Mononuclear cell (primary cell): ENCODE measurements around the gene PPHLN1. TPM values are rescaled to one million over a fixed set of nuclear protein-coding genes. Genes with fewer than 3 reads are reported as not detected.
A peak's percentile ranks its signal among the peaks of the same experiment; 100 is the strongest.

Source experiments
- H3K27me3 ChIP-seq: 2 replicates; pipeline ENCODE4 v1.6.0; 2011; ENCODE audit warnings: low read length, control low read depth; ENCODE audit not compliant: insufficient read depth
- H3K4me1 ChIP-seq: 2 replicates; pipeline ENCODE4 v1.5.1; 2011; ENCODE audit warnings: mild to moderate bottlenecking, low read length, control low read depth; ENCODE audit not compliant: insufficient read depth
- H3K4me3 ChIP-seq: 2 replicates; pipeline ENCODE4 v1.5.1; 2011; ENCODE audit warnings: mild to moderate bottlenecking, low read length, moderate library complexity
- H3K9me3 ChIP-seq: 2 replicates; pipeline ENCODE4 v1.5.1; 2011; ENCODE audit warnings: low read depth, mild to moderate bottlenecking, control low read depth, low read length
- total RNA-seq: library from RNA; depleted of rRNA; stranded (reverse); fragments of >200 nt; gene quantifications from one replicate; pipeline ENCODE4 v1.2.3, GENCODE V29; 2012

PPHLN1 gene
- total RNA-seq, 1 donor, result 216 TPM

- H3K9me3 ChIP-seq, result no peaks in the 10 kb centered on the region
- peaks cover 9% of the 10 kb centered on the region for H3K4me1 ChIP-seq
- no peak overlapping the region for H3K4me3 ChIP-seq
- no peaks in the 10 kb centered on the region for H3K27me3 ChIP-seq
These were observed 137.7 kb downstream of the PPHLN1 start for GRCh38 chr12:42463671-42464070.

- Histone ChIP-seq H3K27me3 (no peaks in the 10 kb centered on the region), H3K4me1 (peaks cover 32% of the 10 kb centered on the region), H3K4me3 (no peak overlapping the region), H3K9me3 (no peaks in the 10 kb centered on the region)
These were observed 142.4 kb downstream of the PPHLN1 start for GRCh38 chr12:42468341-42468821.

GRCh38 chr12:42468921-42469320 is 143.0 kb downstream of the PPHLN1 start:
- Histone ChIP-seq H3K9me3 (no peaks in the 10 kb centered on the region), H3K4me1 (peaks cover 32% of the 10 kb centered on the region), H3K4me3 (peak overlapping the region; percentile 44), H3K27me3 (no peaks in the 10 kb centered on the region)

- peaks cover 32% of the 10 kb centered on the region for H3K4me1 ChIP-seq
- peak overlapping the region; percentile 44 for H3K4me3 ChIP-seq
These were observed 143.6 kb downstream of the PPHLN1 start for GRCh38 chr12:42469355-42470175.

GRCh38 chr12:42472376-42472775 is 146.4 kb downstream of the PPHLN1 start:
- Histone ChIP-seq H3K4me3 (no peak overlapping the region), H3K27me3 (no peaks in the 10 kb centered on the region), H3K9me3 (no peaks in the 10 kb centered on the region), H3K4me1 (peaks cover 34% of the 10 kb centered on the region)

More at GRCh38 chr12:42469355-42470175, 143.6 kb downstream of the PPHLN1 start:
- Histone ChIP-seq H3K27me3 (no peaks in the 10 kb centered on the region), H3K9me3 (no peaks in the 10 kb centered on the region)

GRCh38 chr12:42473130-42473529 is 147.2 kb downstream of the PPHLN1 start:
- H3K9me3 ChIP-seq, result no peaks in the 10 kb centered on the region
- no peak overlapping the region for H3K4me3 ChIP-seq
- peaks cover 3% of the 10 kb centered on the region for H3K27me3 ChIP-seq
- H3K4me1 ChIP-seq, result peaks cover 31% of the 10 kb centered on the region

GRCh38 chr12:42473561-42473960 is 147.6 kb downstream of the PPHLN1 start:
- no peaks in the 10 kb centered on the region for H3K9me3 ChIP-seq
- H3K27me3 ChIP-seq, result peaks cover 6% of the 10 kb centered on the region
- no peak overlapping the region for H3K4me3 ChIP-seq
- peaks cover 27% of the 10 kb centered on the region for H3K4me1 ChIP-seq

GRCh38 chr12:42474391-42474790 is 148.4 kb downstream of the PPHLN1 start:
- peaks cover 12% of the 10 kb centered on the region for H3K27me3 ChIP-seq
- no peak overlapping the region for H3K4me3 ChIP-seq
- H3K9me3 ChIP-seq, result no peaks in the 10 kb centered on the region
- peaks cover 19% of the 10 kb centered on the region for H3K4me1 ChIP-seq

GRCh38 chr12:42475106-42475505 is 149.1 kb downstream of the PPHLN1 start:
- Histone ChIP-seq H3K27me3 (peaks cover 14% of the 10 kb centered on the region), H3K9me3 (no peaks in the 10 kb centered on the region), H3K4me1 (peaks cover 12% of the 10 kb centered on the region), H3K4me3 (no peak overlapping the region)

GRCh38 chr12:42477941-42478340 is 152.0 kb downstream of the PPHLN1 start:
- H3K27me3 ChIP-seq, result peaks cover 41% of the 10 kb centered on the region
- no peak overlapping the region for H3K4me3 ChIP-seq
- no peaks in the 10 kb centered on the region for H3K9me3 ChIP-seq
- peaks cover 11% of the 10 kb centered on the region for H3K4me1 ChIP-seq

GRCh38 chr12:42481368-42481767 is 155.4 kb downstream of the PPHLN1 start:
- H3K4me1 ChIP-seq, result peaks cover 22% of the 10 kb centered on the region
- peaks cover 70% of the 10 kb centered on the region for H3K27me3 ChIP-seq
- no peak overlapping the region for H3K4me3 ChIP-seq
- no peaks in the 10 kb centered on the region for H3K9me3 ChIP-seq

GRCh38 chr12:42482041-42482747 is 156.2 kb downstream of the PPHLN1 start:
- peaks cover 74% of the 10 kb centered on the region for H3K27me3 ChIP-seq
- H3K4me3 ChIP-seq, result peak overlapping the region; percentile 50
- H3K9me3 ChIP-seq, result no peaks in the 10 kb centered on the region
- H3K4me1 ChIP-seq, result peaks cover 22% of the 10 kb centered on the region

- Histone ChIP-seq H3K9me3 (no peaks in the 10 kb centered on the region), H3K4me1 (peaks cover 22% of the 10 kb centered on the region), H3K4me3 (peak overlapping the region; percentile 50), H3K27me3 (peaks cover 75% of the 10 kb centered on the region)
These were observed 157.0 kb downstream of the PPHLN1 start for GRCh38 chr12:42482748-42483520.

- Histone ChIP-seq H3K4me3 (peak overlapping the region; percentile 50), H3K27me3 (peaks cover 71% of the 10 kb centered on the region), H3K4me1 (peaks cover 22% of the 10 kb centered on the region), H3K9me3 (no peaks in the 10 kb centered on the region)
These were observed 157.5 kb downstream of the PPHLN1 start for GRCh38 chr12:42483521-42483790.

- H3K4me3 ChIP-seq, result no peak overlapping the region
- H3K9me3 ChIP-seq, result no peaks in the 10 kb centered on the region
- H3K27me3 ChIP-seq, result peaks cover 64% of the 10 kb centered on the region
- peaks cover 22% of the 10 kb centered on the region for H3K4me1 ChIP-seq
These were observed 159.0 kb downstream of the PPHLN1 start for GRCh38 chr12:42484996-42485395.
